Ovary (tissue), 3 donors: ENCODE data around the gene ALPP.

ENCODE experiments used
- EP300 ChIP-seq: sonication (generic); formaldehyde crosslinking; IDR thresholded peaks from one replicate; pipeline ENCODE4 v1.6.1; 2017; ENCODE audit warnings: antibody characterized with exemption
- POLR2A ChIP-seq: fragments of 450-650 bp; IDR thresholded peaks from one replicate; pipeline ENCODE4 v1.6.1; 2017; ENCODE audit warnings: antibody characterized with exemption, mild to moderate bottlenecking, moderate library complexity
- TF ChIP-seq, protein P1 (sequence below), 3 donors: fragments of 450-650 bp in 2 of 3; fragments of 200-600 bp in 1 of 3; IDR thresholded peaks; one replicate each; pipeline versions ENCODE4 v1.5.1 to v1.8.0; 2016 to 2022; ENCODE audit warnings: antibody characterized with exemption in 3 of 3, mild to moderate bottlenecking in 1 of 3
- donor health status: DM: no; HTN: no; CAD: no.

DNA sequence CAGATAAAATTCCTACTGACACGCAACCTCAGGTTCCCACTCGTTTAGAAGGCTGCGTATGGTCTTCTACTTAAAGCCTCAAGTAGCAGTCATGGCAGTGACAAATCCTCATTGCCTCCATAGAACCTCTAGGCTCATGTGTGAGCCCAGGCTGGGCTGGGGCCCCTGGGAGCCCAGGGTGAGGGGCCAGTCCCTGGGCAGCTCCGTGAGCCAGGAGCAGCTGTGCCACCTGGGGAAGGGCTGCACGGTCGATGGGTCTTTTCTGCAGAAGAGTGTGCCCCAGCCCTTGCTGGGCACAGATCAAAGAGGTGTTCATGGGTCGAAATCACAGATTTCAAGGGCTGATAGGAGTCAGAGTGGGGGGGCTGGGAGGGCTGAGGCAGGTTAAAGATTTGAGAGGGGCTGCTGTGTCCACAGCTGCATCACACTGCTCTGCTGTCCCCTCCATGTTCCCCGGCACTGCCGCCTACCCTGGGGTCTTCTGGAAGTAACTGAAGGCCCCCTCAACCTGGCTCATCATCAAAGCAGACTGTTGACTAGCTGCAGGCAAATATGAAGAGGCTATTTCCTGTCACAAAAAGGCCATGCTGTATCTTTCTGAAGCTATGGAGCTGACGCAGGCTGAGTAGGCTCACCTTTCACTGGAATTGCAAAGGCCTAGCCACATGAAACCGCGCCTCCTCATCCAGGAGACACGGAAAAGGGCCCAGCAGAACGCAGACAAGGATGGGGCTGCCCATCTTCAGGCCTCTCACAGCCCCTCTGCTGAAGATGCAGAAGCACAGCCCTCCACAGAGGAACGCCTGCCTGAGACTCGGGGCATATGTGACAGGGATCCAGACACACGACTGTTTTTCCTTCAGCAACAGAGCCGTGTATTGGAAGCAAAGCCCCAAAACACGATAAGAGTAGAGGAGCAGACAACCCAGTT lies 35.7 kb upstream of the ALPP start:
- TF ChIP-seq POLR2A (no peak), EP300 (no peak)
- TF ChIP-seq, protein P1, sequence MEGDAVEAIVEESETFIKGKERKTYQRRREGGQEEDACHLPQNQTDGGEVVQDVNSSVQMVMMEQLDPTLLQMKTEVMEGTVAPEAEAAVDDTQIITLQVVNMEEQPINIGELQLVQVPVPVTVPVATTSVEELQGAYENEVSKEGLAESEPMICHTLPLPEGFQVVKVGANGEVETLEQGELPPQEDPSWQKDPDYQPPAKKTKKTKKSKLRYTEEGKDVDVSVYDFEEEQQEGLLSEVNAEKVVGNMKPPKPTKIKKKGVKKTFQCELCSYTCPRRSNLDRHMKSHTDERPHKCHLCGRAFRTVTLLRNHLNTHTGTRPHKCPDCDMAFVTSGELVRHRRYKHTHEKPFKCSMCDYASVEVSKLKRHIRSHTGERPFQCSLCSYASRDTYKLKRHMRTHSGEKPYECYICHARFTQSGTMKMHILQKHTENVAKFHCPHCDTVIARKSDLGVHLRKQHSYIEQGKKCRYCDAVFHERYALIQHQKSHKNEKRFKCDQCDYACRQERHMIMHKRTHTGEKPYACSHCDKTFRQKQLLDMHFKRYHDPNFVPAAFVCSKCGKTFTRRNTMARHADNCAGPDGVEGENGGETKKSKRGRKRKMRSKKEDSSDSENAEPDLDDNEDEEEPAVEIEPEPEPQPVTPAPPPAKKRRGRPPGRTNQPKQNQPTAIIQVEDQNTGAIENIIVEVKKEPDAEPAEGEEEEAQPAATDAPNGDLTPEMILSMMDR (IDR thresholded peaks at IDR 0.05), result no peak
